Esophagus muscularis mucosa (tissue), 3 donors: Measurements from ENCODE around the gene MYH11.
"Not testable (repeated sequence)": the region's sequence is repeated elsewhere in the genome, so short reads cannot be mapped to it uniquely, and the experiment has no call there.

Source experiments
- POLR2A ChIP-seq: fragments of 450-650 bp; IDR thresholded peaks from one replicate; pipeline ENCODE4 v1.6.1; 2017; ENCODE audit warnings: antibody characterized with exemption, moderate library complexity, mild to moderate bottlenecking, low read depth
- TF ChIP-seq, protein P1 (sequence below), 3 experiments: fragments of 200-600 bp in 2 of 3; fragments of 450-650 bp in 1 of 3; sonication (generic) in 2 of 3; IDR thresholded peaks; one replicate each; pipeline ENCODE4 v1.5.1; 2017 to 2019; ENCODE audit warnings: antibody characterized with exemption in 3 of 3, mild to moderate bottlenecking in 2 of 3, moderate library complexity in 1 of 3

DNA sequence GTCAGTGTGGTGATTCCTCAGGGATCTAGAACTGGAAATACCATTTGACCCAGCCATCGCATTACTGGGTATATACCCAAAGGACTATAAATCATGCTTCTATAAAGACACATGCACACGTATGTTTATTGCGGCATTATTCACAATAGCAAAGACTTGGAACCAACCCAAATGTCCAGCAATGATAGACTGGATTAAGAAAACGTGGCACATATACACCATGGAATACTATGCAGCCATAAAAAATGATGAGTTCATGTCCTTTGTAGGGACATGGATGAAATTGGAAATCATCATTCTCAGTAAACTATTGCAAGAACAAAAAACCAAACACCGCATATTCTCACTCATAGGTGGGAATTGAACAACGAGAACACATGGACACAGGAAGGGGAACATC, 201.3 kb downstream of the MYH11 start:
- TF ChIP-seq POLR2A, result not testable (repeated sequence)
- TF ChIP-seq, protein P1, sequence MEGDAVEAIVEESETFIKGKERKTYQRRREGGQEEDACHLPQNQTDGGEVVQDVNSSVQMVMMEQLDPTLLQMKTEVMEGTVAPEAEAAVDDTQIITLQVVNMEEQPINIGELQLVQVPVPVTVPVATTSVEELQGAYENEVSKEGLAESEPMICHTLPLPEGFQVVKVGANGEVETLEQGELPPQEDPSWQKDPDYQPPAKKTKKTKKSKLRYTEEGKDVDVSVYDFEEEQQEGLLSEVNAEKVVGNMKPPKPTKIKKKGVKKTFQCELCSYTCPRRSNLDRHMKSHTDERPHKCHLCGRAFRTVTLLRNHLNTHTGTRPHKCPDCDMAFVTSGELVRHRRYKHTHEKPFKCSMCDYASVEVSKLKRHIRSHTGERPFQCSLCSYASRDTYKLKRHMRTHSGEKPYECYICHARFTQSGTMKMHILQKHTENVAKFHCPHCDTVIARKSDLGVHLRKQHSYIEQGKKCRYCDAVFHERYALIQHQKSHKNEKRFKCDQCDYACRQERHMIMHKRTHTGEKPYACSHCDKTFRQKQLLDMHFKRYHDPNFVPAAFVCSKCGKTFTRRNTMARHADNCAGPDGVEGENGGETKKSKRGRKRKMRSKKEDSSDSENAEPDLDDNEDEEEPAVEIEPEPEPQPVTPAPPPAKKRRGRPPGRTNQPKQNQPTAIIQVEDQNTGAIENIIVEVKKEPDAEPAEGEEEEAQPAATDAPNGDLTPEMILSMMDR (IDR thresholded peaks at IDR 0.05), result not testable (repeated sequence)
